Upper lobe of left lung (tissue), 6 donors: ENCODE results near the gene ACAP3. TPM values are rescaled to one million over a fixed set of nuclear protein-coding genes. Genes with fewer than 3 reads are reported as not detected.

Source experiments
- ATAC-seq, 2 donors: fragments of 200-7000 bp; cut with Tn5 transposase; one replicate each; pipeline ENCODE4 v1.9.1; 2022; ENCODE audit warnings: mild to moderate bottlenecking in 2 of 2, moderate library complexity in 2 of 2; ENCODE audit not compliant: low FRiP score in 2 of 2
- DNase-seq, 2 donors: peaks; one replicate each; pipeline ENCODE4 v3.0.0-alpha.2; 2019 to 2020
- H3K27ac ChIP-seq, 4 donors: fragments of 200-600 bp; sonication (generic); one replicate each; pipeline ENCODE4 v1.5.1; 2016 to 2019
- H3K27me3 ChIP-seq, 4 donors: fragments of 200-600 bp; sonication (generic); one replicate each; pipeline ENCODE4 v1.5.1; 2017 to 2019
- H3K36me3 ChIP-seq, 4 donors: fragments of 200-600 bp; sonication (generic); one replicate each; pipeline ENCODE4 v1.5.1; 2016 to 2019
- H3K4me1 ChIP-seq, 4 donors: fragments of 200-600 bp; sonication (generic); one replicate each; pipeline ENCODE4 v1.5.1; 2018 to 2019
- H3K4me3 ChIP-seq, 4 donors: fragments of 200-600 bp; sonication (generic); one replicate each; pipeline ENCODE4 v1.5.1; 2017 to 2019; ENCODE audit warnings: mild to moderate bottlenecking in 2 of 4, moderate library complexity in 1 of 4
- H3K9me3 ChIP-seq, 4 donors: fragments of 200-600 bp; sonication (generic); one replicate each; pipeline ENCODE4 v1.5.1; 2018 to 2019
- EP300 ChIP-seq, 4 donors: sonication (generic); formaldehyde crosslinking; IDR thresholded peaks; one replicate each; pipeline ENCODE4 v1.5.1; 2017; ENCODE audit warnings: antibody characterized with exemption in 4 of 4, control low read depth in 2 of 4
- POLR2A ChIP-seq, 4 donors: fragments of 450-650 bp; IDR thresholded peaks; one replicate each; pipeline ENCODE4 v1.5.1; 2016 to 2017; ENCODE audit warnings: antibody characterized with exemption in 4 of 4, mild to moderate bottlenecking in 2 of 4
- POLR2AphosphoS5 ChIP-seq, 2 donors: sonication (generic); formaldehyde crosslinking; IDR thresholded peaks; one replicate each; pipeline ENCODE4 v1.5.1; 2017; ENCODE audit warnings: antibody characterized with exemption in 2 of 2
- WGBS, 2 donors: methylation state at CpG; one replicate each; pipeline ENCODE4 v1.1.5; 2017 to 2018; 5-methylcytosine and 5-hydroxymethylcytosine counted together
- total RNA-seq, 6 donors: library from RNA; depleted of rRNA in 4 of 6; stranded (reverse); fragments of >200 nt in 4 of 6; gene quantifications; one replicate each; pipeline versions ENCODE4 v1.1.0 to v1.2.1, GENCODE V29; 2016 to 2021
- TF ChIP-seq, protein P1 (sequence below), 6 experiments: fragments of 450-650 bp in 4 of 6; fragments of 200-600 bp in 2 of 6; sonication (generic) in 2 of 6; IDR thresholded peaks; one replicate each; pipeline ENCODE4 v1.5.1; 2016 to 2019; ENCODE audit warnings: antibody characterized with exemption in 6 of 6
- donor health status: DM: no; HTN: no; CAD: no; lungs with moderate emphysema.
- donor health status: DM: no; HTN: yes; CAD: no; lungs with severe emphysema.

Gene ACAP3
- total RNA-seq, 6 donors from 2014 or later, result 33.5 to 166 (median 60.1) TPM

DNA sequence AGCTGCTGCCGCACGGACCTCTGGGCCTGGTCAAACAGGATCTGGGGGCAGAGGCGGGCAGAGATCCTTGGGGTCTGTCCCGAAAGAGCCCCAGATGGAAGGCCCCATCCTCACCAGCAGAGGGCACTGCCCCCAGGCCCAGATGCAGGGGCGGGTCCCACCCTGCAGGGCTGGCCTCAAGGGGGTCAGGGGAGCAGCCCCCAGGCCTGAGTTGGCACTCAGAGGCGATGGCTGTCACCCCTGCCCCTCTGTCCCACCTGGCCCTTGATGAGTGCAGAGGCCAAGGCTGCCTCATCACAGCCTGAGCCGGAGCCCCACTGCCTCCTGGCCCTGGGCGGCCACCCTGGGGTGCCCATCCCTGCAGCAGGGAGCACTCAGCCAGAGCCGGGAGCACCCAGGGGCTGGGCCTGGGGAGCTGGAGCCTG lies 5.7 kb downstream of the ACAP3 start:
- Histone ChIP-seq H3K4me1 (peaks cover 31 to 35% (median 34%) of the 10 kb centered on the region in 4 donors), H3K27ac (no peak overlapping the region), H3K36me3 (peaks cover 0 to 8% (median 2%) of the 10 kb centered on the region in 4 donors), H3K4me3 (no peak overlapping the region), H3K9me3 (no peaks in the 10 kb centered on the region), H3K27me3 (no peaks in the 10 kb centered on the region)
- ATAC-seq (no peak), DNase-seq (peak in 1 of 2 donors; percentile 57)
- WGBS, 2 donors, result 87 to 95% methylated on average over 4 to 7 of the region's 9 CpGs
- TF ChIP-seq POLR2A (IDR thresholded peaks at IDR 0.05), result no peak
- TF ChIP-seq, protein P1, sequence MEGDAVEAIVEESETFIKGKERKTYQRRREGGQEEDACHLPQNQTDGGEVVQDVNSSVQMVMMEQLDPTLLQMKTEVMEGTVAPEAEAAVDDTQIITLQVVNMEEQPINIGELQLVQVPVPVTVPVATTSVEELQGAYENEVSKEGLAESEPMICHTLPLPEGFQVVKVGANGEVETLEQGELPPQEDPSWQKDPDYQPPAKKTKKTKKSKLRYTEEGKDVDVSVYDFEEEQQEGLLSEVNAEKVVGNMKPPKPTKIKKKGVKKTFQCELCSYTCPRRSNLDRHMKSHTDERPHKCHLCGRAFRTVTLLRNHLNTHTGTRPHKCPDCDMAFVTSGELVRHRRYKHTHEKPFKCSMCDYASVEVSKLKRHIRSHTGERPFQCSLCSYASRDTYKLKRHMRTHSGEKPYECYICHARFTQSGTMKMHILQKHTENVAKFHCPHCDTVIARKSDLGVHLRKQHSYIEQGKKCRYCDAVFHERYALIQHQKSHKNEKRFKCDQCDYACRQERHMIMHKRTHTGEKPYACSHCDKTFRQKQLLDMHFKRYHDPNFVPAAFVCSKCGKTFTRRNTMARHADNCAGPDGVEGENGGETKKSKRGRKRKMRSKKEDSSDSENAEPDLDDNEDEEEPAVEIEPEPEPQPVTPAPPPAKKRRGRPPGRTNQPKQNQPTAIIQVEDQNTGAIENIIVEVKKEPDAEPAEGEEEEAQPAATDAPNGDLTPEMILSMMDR (IDR thresholded peaks at IDR 0.05), result peak in 3 of 6 experiments; percentile 16 to 36 (median 24)

DNA sequence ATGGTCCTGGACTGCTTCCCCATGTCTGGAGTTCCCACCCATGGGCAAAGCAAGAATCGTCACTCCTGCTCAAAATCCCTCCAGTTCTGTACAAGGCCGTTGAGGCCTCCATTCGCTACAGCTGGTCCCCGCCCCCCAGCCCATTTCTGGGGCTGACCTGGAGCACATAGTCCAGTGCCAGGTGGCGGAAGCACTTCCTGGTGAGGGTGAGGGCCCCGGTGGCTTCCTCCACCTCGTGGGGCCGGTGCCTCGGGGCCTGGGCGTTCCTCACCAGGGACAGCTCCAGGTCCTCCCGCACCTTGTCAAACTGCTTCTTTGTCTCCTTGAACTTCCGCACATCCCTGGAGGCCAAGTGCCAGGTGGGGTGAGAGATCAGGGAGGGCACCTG lies 7.4 kb downstream of the ACAP3 start:
- peaks cover 15 to 19% (median 17%) of the 10 kb centered on the region in 4 donors for H3K4me1 ChIP-seq
- H3K27me3 ChIP-seq, result no peaks in the 10 kb centered on the region
- 92 to 93% methylated on average over 10 to 12 of the region's 12 CpGs for WGBS, 2 donors
- peaks cover 0 to 24% (median 6%) of the 10 kb centered on the region in 4 donors for H3K36me3 ChIP-seq
- no peak overlapping the region for H3K4me3 ChIP-seq
- H3K27ac ChIP-seq, result no peak overlapping the region
- TF ChIP-seq EP300 (IDR thresholded peaks at IDR 0.05) (no peak), POLR2AphosphoS5 (IDR thresholded peaks at IDR 0.05) (no peak), POLR2A (IDR thresholded peaks at IDR 0.05) (no peak)
- TF ChIP-seq, protein P1 (IDR thresholded peaks at IDR 0.05), result no peak
- DNase-seq (peak in 1 of 2 donors; percentile 53), ATAC-seq (no peak)
- no peaks in the 10 kb centered on the region for H3K9me3 ChIP-seq

DNA sequence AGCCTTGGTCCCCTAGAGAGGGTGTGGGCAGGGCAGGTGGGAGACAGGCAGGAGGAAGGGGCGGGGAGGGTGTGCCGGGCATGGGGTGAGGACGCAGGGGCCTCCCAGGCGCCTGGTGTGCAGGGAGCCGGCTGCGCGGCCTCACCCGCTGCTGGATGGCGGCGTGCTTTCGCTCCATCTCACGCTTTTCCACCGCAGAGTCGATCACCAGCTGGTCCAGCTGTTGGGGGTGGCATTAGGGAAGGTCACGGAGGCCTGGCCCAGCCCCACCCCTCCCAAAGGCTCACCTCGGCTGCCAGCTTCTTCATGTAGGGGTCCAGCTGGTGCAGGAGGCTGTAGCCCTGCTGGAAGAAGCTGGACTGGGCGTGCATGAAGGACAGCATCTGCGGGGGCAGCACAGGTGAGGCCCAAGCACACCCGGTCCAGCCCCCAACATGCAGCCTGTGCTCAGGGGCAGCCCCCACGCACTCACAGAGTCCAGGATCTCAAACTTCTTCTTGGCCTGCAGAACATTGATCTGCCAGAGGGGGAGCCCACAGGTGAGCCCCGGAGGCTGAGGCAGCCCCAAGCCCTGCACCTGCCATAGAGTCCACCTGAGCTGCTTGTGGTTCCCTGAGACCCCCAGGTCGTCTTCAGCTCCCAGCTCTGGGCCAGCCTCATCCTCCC lies 7.9 kb downstream of the ACAP3 start:
- DNase-seq, result peak in 1 of 2 donors; percentile 73
- Histone ChIP-seq H3K4me3 (no peak overlapping the region), H3K27ac (no peak overlapping the region), H3K36me3 (peaks cover 0 to 29% (median 10%) of the 10 kb centered on the region in 4 donors), H3K4me1 (peaks cover 9 to 13% (median 12%) of the 10 kb centered on the region in 4 donors), H3K27me3 (no peaks in the 10 kb centered on the region), H3K9me3 (no peaks in the 10 kb centered on the region)
- no peak for TF ChIP-seq EP300 (IDR thresholded peaks at IDR 0.05)
- TF ChIP-seq, protein P1 (IDR thresholded peaks at IDR 0.05), result peak in 3 of 6 experiments; percentile 6 to 21 (median 16)
- 86 to 91% methylated on average over 8 to 22 of the region's 22 CpGs for WGBS, 2 donors
- ATAC-seq, result no peak

DNA sequence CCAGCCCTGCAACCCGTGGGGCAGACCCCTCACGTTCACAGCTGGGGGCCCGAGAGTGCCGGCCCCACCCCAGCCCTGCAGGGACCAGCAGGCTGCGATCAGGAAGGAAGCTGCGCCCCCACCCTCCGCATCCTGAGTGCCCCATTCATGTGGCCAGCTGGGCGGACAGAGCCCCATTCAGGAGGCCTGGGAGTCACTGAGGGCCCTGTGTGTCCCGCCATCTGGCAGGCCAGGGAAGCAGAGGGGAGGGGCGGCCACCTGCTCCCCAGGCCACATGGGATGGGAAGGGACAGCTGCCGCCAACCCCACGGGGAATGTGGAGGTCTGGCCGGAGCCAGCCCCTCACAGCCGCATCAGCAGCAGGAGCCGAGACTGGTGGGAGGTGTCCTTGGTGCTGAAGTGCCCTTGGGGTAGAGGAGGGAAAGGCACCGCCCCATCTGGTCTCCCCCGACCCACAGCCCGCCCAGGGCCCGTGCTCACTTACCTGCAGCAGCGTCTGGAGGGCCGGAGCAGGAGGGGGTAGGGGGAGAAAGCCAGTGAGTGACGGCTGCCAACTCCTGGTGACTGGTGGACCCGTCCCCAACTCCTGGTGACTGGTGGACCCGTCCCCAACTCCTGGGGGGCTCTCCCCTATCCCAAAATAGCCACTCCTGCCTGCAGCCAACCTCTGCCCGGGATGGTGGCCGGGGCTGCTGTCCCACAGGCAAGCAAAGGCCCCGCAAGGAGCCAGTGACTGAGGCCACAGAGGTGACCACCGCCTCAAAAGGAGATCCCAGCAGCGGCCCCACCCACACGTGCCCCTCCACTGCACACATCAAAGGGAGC lies 8.7 kb downstream of the ACAP3 start:
- Histone ChIP-seq H3K36me3 (peaks cover 0 to 34% (median 12%) of the 10 kb centered on the region in 4 donors), H3K4me3 (no peak overlapping the region), H3K9me3 (no peaks in the 10 kb centered on the region), H3K4me1 (peaks cover 2 to 6% (median 4%) of the 10 kb centered on the region in 4 donors), H3K27me3 (no peaks in the 10 kb centered on the region), H3K27ac (no peak overlapping the region)
- TF ChIP-seq POLR2AphosphoS5 (IDR thresholded peaks at IDR 0.05), result no peak
- no peak for TF ChIP-seq EP300 (IDR thresholded peaks at IDR 0.05)
- TF ChIP-seq POLR2A (IDR thresholded peaks at IDR 0.05), result no peak
- TF ChIP-seq, protein P1 (IDR thresholded peaks at IDR 0.05), result no peak
- WGBS, 2 donors, result 62 to 78% methylated on average over 9 to 23 of the region's 30 CpGs
- no peak for ATAC-seq
- peak in 1 of 2 donors; percentile 72 for DNase-seq
